Effector memory CD8-positive, alpha-beta T cell (primary cell): Measurements from ENCODE around the gene EEPD1.

Experiments used
- ATAC-seq: fragments of 150-1000 bp; cut with Tn5 transposase; replicated peaks from 2 replicates; pipeline ENCODE4 v1.10.0; 2021; ENCODE audit warnings: mild to moderate bottlenecking, moderate library complexity
- DNase-seq, 3 experiments: peaks; one replicate each; pipeline ENCODE4 v3.0.0; 2021
- H3K27ac Mint-ChIP-seq, 2 donors: one replicate each; pipeline ENCODE4 v1.8.0; 2022; ENCODE audit warnings: mild to moderate bottlenecking in 2 of 2, mixed read lengths in 2 of 2, moderate library complexity in 2 of 2
- H3K27me3 Mint-ChIP-seq, 2 donors: one replicate each; pipeline ENCODE4 v1.8.0; 2022; ENCODE audit warnings: mixed read lengths in 2 of 2
- H3K36me3 Mint-ChIP-seq: one replicate; pipeline ENCODE4 v1.8.0; 2022; ENCODE audit warnings: mild to moderate bottlenecking, moderate library complexity, mixed read lengths; ENCODE audit not compliant: insufficient read depth
- H3K4me1 Mint-ChIP-seq, 2 donors: one replicate each; pipeline ENCODE4 v1.8.0; 2022; ENCODE audit warnings: low read depth in 2 of 2, mixed read lengths in 2 of 2
- H3K4me3 Mint-ChIP-seq, 2 donors: one replicate each; pipeline ENCODE4 v1.8.0; 2022; ENCODE audit warnings: mild to moderate bottlenecking in 2 of 2, mixed read lengths in 2 of 2, moderate library complexity in 2 of 2
- H3K9me3 Mint-ChIP-seq, 2 donors: one replicate each; pipeline ENCODE4 v1.8.0; 2022; ENCODE audit warnings: mixed read lengths in 2 of 2

Gene EEPD1

DNA sequence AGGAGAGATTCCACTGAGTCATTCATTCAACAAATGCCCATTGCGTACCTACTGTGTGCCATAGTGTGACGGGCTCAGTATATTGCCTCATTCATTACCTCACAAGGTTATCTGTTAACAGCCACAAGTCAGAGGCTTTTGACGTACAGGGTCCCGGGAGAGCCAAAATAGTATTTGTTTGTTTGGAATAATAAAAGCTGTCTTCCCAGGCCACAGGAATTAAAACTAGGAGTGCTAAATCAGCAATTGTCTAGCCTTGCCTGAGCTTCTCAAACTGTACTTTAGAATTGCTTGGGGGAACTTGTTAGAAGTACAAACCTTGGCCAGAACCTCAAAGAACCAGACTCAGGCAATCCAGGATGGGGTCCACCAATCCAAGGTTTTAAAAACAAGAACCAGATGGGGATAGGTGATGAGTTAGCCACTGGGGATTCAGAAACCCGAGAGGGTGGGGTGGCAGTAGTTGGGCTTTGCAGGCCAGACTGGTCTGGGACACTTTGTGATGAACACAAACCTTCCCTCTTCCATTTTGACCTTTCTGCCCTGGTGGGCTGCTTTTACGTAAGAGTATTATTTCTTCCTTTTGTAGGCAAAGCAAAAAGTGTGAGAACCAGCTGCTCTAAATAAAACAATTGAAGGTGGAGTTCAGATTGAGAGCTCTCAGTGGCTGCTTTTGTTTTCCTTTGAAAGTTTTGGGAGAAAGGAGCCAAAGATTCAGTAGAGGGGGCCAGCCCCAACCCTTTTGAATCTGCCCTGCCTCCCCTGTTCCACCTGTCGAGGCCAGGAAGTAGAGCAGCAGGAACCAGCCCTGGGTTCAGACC lies 123.6 kb downstream of the EEPD1 start:
- no peak overlapping the region for H3K27ac Mint-ChIP-seq
- no peaks in the 10 kb centered on the region for H3K36me3 Mint-ChIP-seq
- H3K4me1 Mint-ChIP-seq, result peaks cover 18 to 23% of the 10 kb centered on the region in 2 donors
- H3K9me3 Mint-ChIP-seq, result no peaks in the 10 kb centered on the region
- DNase-seq (no peak), ATAC-seq (no peak)
- peaks cover 0 to 7% of the 10 kb centered on the region in 2 donors for H3K27me3 Mint-ChIP-seq
- no peak overlapping the region for H3K4me3 Mint-ChIP-seq

GRCh38 chr7:36277249-36277542 lies 124.1 kb downstream of the EEPD1 start:
- H3K36me3 Mint-ChIP-seq, result no peaks in the 10 kb centered on the region
- no peak overlapping the region for H3K27ac Mint-ChIP-seq
- no peak for ATAC-seq
- H3K4me3 Mint-ChIP-seq, result no peak overlapping the region
- no peaks in the 10 kb centered on the region for H3K9me3 Mint-ChIP-seq
- H3K4me1 Mint-ChIP-seq, result peaks cover 20 to 23% of the 10 kb centered on the region in 2 donors
- H3K27me3 Mint-ChIP-seq, result peaks cover 0 to 7% of the 10 kb centered on the region in 2 donors
- DNase-seq, result no peak

DNA sequence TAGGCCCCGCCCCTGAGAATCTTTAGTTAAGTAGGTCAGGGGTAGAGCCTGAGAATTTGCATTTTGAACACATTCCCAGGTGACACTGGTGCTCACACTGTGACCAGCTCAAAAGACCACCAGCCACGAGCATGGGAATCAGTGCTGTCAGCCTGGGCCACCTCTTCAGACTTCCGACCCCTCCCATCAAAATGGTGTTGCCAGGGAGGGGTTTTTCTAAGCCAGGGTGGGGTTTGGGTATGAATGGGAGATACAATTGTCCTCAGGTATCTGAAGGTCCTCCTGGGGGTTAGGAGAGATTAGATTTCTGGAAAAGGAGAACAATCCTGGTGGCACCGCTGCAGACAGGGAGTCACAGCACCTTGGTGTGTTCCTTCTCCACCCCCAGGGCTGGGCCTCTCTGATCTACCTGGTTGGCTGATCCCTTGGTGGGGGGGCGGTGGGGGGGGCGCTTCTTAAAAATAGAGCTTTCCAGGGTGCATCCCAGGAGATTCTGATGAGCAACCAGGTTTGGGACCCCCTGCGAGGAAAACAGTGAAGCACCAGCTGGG lies 125.1 kb downstream of the EEPD1 start:
- Mint-ChIP-seq H3K27me3 (peaks cover 0 to 7% of the 10 kb centered on the region in 2 donors), H3K9me3 (no peaks in the 10 kb centered on the region), H3K4me1 (peaks cover 25 to 26% of the 10 kb centered on the region in 2 donors), H3K27ac (no peak overlapping the region), H3K4me3 (no peak overlapping the region), H3K36me3 (no peaks in the 10 kb centered on the region)
- ATAC-seq (no peak), DNase-seq (no peak)

DNA sequence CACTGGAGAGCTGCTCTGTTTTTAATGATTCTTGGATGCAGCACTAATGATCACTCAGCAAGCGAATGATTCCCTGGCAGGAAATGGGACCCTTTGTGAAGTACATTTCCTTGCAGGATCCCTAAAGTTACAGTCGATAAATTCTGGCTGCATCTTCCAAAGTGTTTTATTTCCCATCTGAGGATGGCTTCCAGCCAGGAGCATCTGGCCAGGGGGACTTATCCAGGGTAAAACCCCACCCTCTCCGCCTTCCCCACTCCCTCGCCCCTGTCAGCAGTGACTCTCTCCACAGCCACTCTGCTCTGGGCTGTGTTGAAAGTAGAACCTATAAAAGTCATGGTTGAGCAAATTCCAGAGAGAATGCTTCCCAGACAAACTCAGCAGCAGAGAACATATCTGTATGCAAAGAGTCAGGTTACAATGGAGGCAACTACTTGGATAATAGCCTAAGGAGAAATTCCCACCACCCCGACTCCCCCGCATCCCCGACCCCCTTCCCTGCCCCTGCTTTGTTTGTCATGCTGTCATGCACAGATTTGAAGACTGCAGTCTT lies 125.6 kb downstream of the EEPD1 start:
- Mint-ChIP-seq H3K4me1 (peaks cover 29 to 30% of the 10 kb centered on the region in 2 donors), H3K4me3 (no peak overlapping the region), H3K27ac (no peak overlapping the region), H3K9me3 (no peaks in the 10 kb centered on the region), H3K27me3 (peaks cover 0 to 7% of the 10 kb centered on the region in 2 donors), H3K36me3 (no peaks in the 10 kb centered on the region)
- DNase-seq (no peak), ATAC-seq (no peak)

DNA sequence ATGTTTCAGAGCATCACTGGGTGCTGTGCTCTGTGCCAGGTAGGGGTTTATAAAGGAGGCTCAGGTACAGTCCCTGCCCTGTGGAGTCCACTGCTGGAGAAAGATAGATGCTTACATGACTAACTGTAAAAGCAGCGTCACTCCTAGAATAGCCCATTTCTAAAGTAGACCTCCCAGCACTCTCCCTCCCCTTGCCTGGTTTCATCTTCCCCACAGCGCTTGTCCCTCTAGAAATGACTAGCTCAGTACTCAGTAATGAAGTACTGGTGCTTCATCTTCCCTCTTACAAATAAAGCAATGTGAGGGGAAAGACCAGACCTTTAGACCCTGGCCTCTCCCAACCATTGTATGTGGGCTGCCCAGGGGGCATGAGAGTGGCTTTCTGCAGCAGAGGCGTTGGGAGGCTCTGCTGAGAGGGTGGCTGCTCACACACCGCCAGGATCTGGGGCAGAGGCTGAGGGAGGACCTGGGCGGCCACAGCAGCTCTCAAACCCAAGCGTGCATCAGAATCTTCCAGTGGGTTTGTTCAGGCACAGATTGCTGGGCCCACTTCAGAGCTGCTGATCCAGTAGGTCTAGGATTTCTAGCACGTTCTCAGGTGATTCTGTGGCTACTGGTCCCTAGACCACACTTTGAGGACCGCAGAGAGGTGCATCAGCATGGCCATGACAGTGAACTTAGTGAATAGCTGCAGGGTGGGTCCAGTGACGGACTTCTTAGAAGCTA lies 126.3 kb downstream of the EEPD1 start:
- H3K27ac Mint-ChIP-seq, result peak overlapping the region in 1 of 2 donors; percentile 29
- ATAC-seq (no peak), DNase-seq (no peak)
- H3K4me3 Mint-ChIP-seq, result peak overlapping the region; percentile 0 to 5
- H3K36me3 Mint-ChIP-seq, result no peaks in the 10 kb centered on the region
- H3K9me3 Mint-ChIP-seq, result no peaks in the 10 kb centered on the region
- H3K27me3 Mint-ChIP-seq, result peaks cover 0 to 7% of the 10 kb centered on the region in 2 donors
- peaks cover 35 to 37% of the 10 kb centered on the region in 2 donors for H3K4me1 Mint-ChIP-seq

GRCh38 chr7:36279926-36280315 lies 126.9 kb downstream of the EEPD1 start:
- ATAC-seq (no peak), DNase-seq (no peak)
- no peaks in the 10 kb centered on the region for H3K36me3 Mint-ChIP-seq
- no peaks in the 10 kb centered on the region for H3K9me3 Mint-ChIP-seq
- H3K4me1 Mint-ChIP-seq, result peaks cover 37 to 43% of the 10 kb centered on the region in 2 donors
- peak overlapping the region; percentile 0 to 1 for H3K4me3 Mint-ChIP-seq
- peak overlapping the region in 1 of 2 donors; percentile 29 for H3K27ac Mint-ChIP-seq
- peaks cover 0 to 7% of the 10 kb centered on the region in 2 donors for H3K27me3 Mint-ChIP-seq

GRCh38 chr7:36280840-36281812 lies 128.1 kb downstream of the EEPD1 start:
- Mint-ChIP-seq H3K4me3 (peak overlapping the region; percentile 0 to 46), H3K27me3 (peaks cover 0 to 7% of the 10 kb centered on the region in 2 donors), H3K36me3 (peaks cover under 1% of the 10 kb centered on the region), H3K9me3 (no peaks in the 10 kb centered on the region), H3K27ac (peak overlapping the region in 1 of 2 donors; percentile 71), H3K4me1 (peaks cover 42 to 52% of the 10 kb centered on the region in 2 donors)
- DNase-seq (no peak), ATAC-seq (peak; percentile 18)

GRCh38 chr7:36281945-36282717 lies 129.1 kb downstream of the EEPD1 start:
- no peak for ATAC-seq

GRCh38 chr7:36283181-36283580 lies 130.1 kb downstream of the EEPD1 start:
- no peaks in the 10 kb centered on the region for H3K9me3 Mint-ChIP-seq
- no peak for ATAC-seq
- H3K27me3 Mint-ChIP-seq, result peaks cover 0 to 7% of the 10 kb centered on the region in 2 donors
- H3K4me3 Mint-ChIP-seq, result peak overlapping the region in 1 of 2 donors; percentile 63
- peaks cover 13% of the 10 kb centered on the region for H3K36me3 Mint-ChIP-seq
- H3K27ac Mint-ChIP-seq, result peak overlapping the region; percentile 82 to 100
- H3K4me1 Mint-ChIP-seq, result peaks cover 60 to 69% of the 10 kb centered on the region in 2 donors
- DNase-seq, result no peak

More at GRCh38 chr7:36281945-36282717, 129.1 kb downstream of the EEPD1 start:
- H3K4me3 Mint-ChIP-seq, result peak overlapping the region in 1 of 2 donors; percentile 63
- no peak for DNase-seq
- no peak overlapping the region for H3K27ac Mint-ChIP-seq
- H3K4me1 Mint-ChIP-seq, result peaks cover 50 to 58% of the 10 kb centered on the region in 2 donors
- H3K27me3 Mint-ChIP-seq, result peaks cover 0 to 7% of the 10 kb centered on the region in 2 donors
- no peaks in the 10 kb centered on the region for H3K9me3 Mint-ChIP-seq
- peaks cover 6% of the 10 kb centered on the region for H3K36me3 Mint-ChIP-seq

- Mint-ChIP-seq H3K9me3 (no peaks in the 10 kb centered on the region), H3K27me3 (peaks cover 0 to 7% of the 10 kb centered on the region in 2 donors), H3K27ac (peak overlapping the region; percentile 82 to 100), H3K4me1 (peaks cover 64 to 72% of the 10 kb centered on the region in 2 donors), H3K4me3 (peak overlapping the region in 1 of 2 donors; percentile 63), H3K36me3 (peaks cover 13% of the 10 kb centered on the region)
- DNase-seq, result peak in 2 of 3 experiments; percentile 36 to 39
- peak; percentile 12 for ATAC-seq
Observed at GRCh38 chr7:36283711-36284130, 130.7 kb downstream of the EEPD1 start.

GRCh38 chr7:36284456-36285090 lies 131.5 kb downstream of the EEPD1 start:
- Mint-ChIP-seq H3K9me3 (no peaks in the 10 kb centered on the region), H3K4me3 (peak overlapping the region in 1 of 2 donors; percentile 53), H3K27me3 (peaks cover 0 to under 1% of the 10 kb centered on the region in 2 donors), H3K27ac (peak overlapping the region; percentile 100), H3K4me1 (peaks cover 67 to 71% of the 10 kb centered on the region in 2 donors), H3K36me3 (peaks cover 13% of the 10 kb centered on the region)
- DNase-seq (no peak), ATAC-seq (no peak)
